Measurements from ENCODE around the gene AKNA. TPM values are rescaled to one million over a fixed set of nuclear protein-coding genes. Genes with fewer than 3 reads are reported as not detected.

Gene AKNA
- total and polyA plus RNA-seq, 2 of the 8 experiments (the other 6 are each of a cell fraction or from before 2014, with no cell fraction given): 21.0 to 27.4 TPM

GRCh38 chr9:114367366-114367765 is 20.4 kb downstream of the AKNA start:
- H4K91ac ChIP-seq (replicated peaks; ENCODE audit: insufficient read length, low read length): no peak overlapping the region
- no peak overlapping the region for H2BK120ac ChIP-seq (replicated peaks; ENCODE audit: low read depth, low read length)
- H3K4me2 ChIP-seq (ENCODE audit: insufficient read depth in 1 of 2, low read depth in 2 of 2, low read length in 2 of 2): no peak overlapping the region
- H2BK5ac ChIP-seq (ENCODE audit: low read depth, low read length): peak overlapping the region; percentile 71; the same call in 1 of the 2 replicates
- no peak overlapping the region for H2AFZ ChIP-seq (ENCODE audit: low read length)
- peaks cover 3 to 33% (median 22%) of the 10 kb centered on the region in 4 experiments; a peak in 7 of 8 replicates for H3K36me3 ChIP-seq (ENCODE audit: control insufficient read depth in 2 of 4, insufficient read depth in 4 of 4, low read length in 3 of 4)
- 0 out of 2 replicates have a peak overlapping the region, but pooled peaks have one; percentile 44 for H2BK12ac ChIP-seq (ENCODE audit: low read depth, low read length)
- no peaks in the 10 kb centered on the region for H3K9me3 ChIP-seq (ENCODE audit: insufficient read depth in 2 of 2, low read depth in 1 of 2, low read length in 1 of 2)
- H3K18ac ChIP-seq (ENCODE audit: extremely low read depth, low read length): no peak overlapping the region
- FAIRE-seq (no peak), DNase-seq (ENCODE audit: low read depth in 1 of 2, low spot score in 2 of 2) (no peak)
- H3K79me1 ChIP-seq (ENCODE audit: low read depth, low read length): no peaks in the 10 kb centered on the region
- CTCF ChIA-PET (ENCODE audit: partially characterized antibody): interaction anchor here (0.6 to 1.7 kb wide), 4 partner anchors 20 to 72 kb away, joined by 3 to 4 read pairs (median 3); partner anchors contain the start of gene AKNA
- H4K8ac ChIP-seq (ENCODE audit: extremely low read depth, insufficient read depth, low read length): no peak overlapping the region
- H4K5ac ChIP-seq (ENCODE audit: insufficient read length, low read depth, low read length): no peak overlapping the region
- H3K14ac ChIP-seq (ENCODE audit: insufficient read length): no peak overlapping the region
- no peak overlapping the region for H3K9ac ChIP-seq (replicated peaks in 1 of 4; ENCODE audit: extremely low read depth in 1 of 4, low read depth in 3 of 4, low read length in 3 of 4)
- H3K79me2 ChIP-seq (ENCODE audit: control insufficient read depth in 1 of 2, insufficient read depth in 2 of 2, low read length in 2 of 2): no peaks in the 10 kb centered on the region
- no peak overlapping the region for H3K4ac ChIP-seq (replicated peaks; ENCODE audit: insufficient read length, low read depth, low read length)
- H3K27ac ChIP-seq (ENCODE audit: low read depth, low read length): 0 out of 2 replicates have a peak overlapping the region, but pooled peaks have one; percentile 39
- H3K23me2 ChIP-seq (ENCODE audit: low read depth, low read length): peaks cover 11% of the 10 kb centered on the region; the same call in 1 of the 2 replicates
- 95% methylated on average over 6 of the region's 6 CpGs; no CpG with 5 or more reads in 1 of the 2 experiments for WGBS, 2 experiments (ENCODE audit: extremely low coverage in 1 of 2, insufficient coverage in 1 of 2, insufficient read length in 1 of 2, insufficient replicate concordance in 2 of 2, low coverage in 1 of 2, low lambda C conversion rate in 2 of 2, missing lambda C conversion rate in 1 of 2)
- POLR2A ChIA-PET (ENCODE audit: partially characterized antibody): interaction anchor here (1.1 to 1.4 kb wide), 3 partner anchors 11 to 19 kb away, joined by 3 to 4 read pairs (median 3); no protein-coding TSS in a partner anchor
- H3K4me1 ChIP-seq (replicated peaks in 1 of 4; ENCODE audit: control insufficient read depth in 3 of 4, insufficient read depth in 4 of 4, low read length in 3 of 4): peaks cover 7 to 28% (median 16%) of the 10 kb centered on the region in 4 experiments
- H4K20me1 ChIP-seq (replicated peaks in 1 of 2; ENCODE audit: control insufficient read depth in 1 of 2, insufficient read depth in 2 of 2, low read length in 2 of 2): peaks cover 0 to 2% of the 10 kb centered on the region in 2 experiments
- no peak overlapping the region for H2BK15ac ChIP-seq (ENCODE audit: low read length)
- H3K56ac ChIP-seq (replicated peaks; ENCODE audit: insufficient read length, low read depth, low read length): no peak overlapping the region
- H2AK5ac ChIP-seq (ENCODE audit: low read depth, low read length): peak overlapping the region; percentile 88; the same call in 1 of the 2 replicates
- H2BK20ac ChIP-seq (ENCODE audit: low read length): no peak overlapping the region
- H3K23ac ChIP-seq (ENCODE audit: insufficient read length): no peak overlapping the region
- no peak overlapping the region for H3K4me3 ChIP-seq (ENCODE audit: extremely low read depth in 1 of 4, insufficient read depth in 2 of 4, low read depth in 3 of 4, low read length in 4 of 4)
- H3K27me3 ChIP-seq (replicated peaks in 1 of 4; ENCODE audit: control insufficient read depth in 3 of 4, extremely low read depth in 1 of 4, insufficient read depth in 3 of 4, low read length in 3 of 4): no peaks in the 10 kb centered on the region
